SK-N-SH (cell line): Measurements from ENCODE around the gene CUX1. TPM values are rescaled to one million over a fixed set of nuclear protein-coding genes. Genes with fewer than 3 reads are reported as not detected.

Experiments
- CTCF ChIA-PET: fragments of 300-600, 350-600 bp; formaldehyde crosslinking; extraction: SDS; loops from one replicate; lab custom pipeline; 2021; lab: Yijun Ruan, JAX
- POLR2A ChIA-PET: fragments of 350-600 bp; sonication (Branson Sonifier 250); formaldehyde crosslinking; extraction: SDS; loops from one replicate; lab custom pipeline; 2020; ENCODE audit warnings: antibody characterized with exemption, inconsistent platforms; lab: Yijun Ruan, JAX
- DNase-seq: peaks from one replicate; pipeline ENCODE4 v3.0.0; 2012
- H2AFZ ChIP-seq: fragments of 200-600 bp; sonication (generic); 2 replicates; pipeline ENCODE4 v1.8.1; 2016; ENCODE audit warnings: antibody characterized with exemption, mild to moderate bottlenecking, low read depth
- H3F3A ChIP-seq: fragments of 200-600 bp; sonication (generic); replicated peaks from 2 replicates; pipeline ENCODE3; 2016; ENCODE audit warnings: antibody characterized with exemption, mild to moderate bottlenecking; ENCODE audit not compliant: insufficient read depth
- H3K27ac ChIP-seq, 2 experiments: fragments of 200-500 bp in 1 of 2; fragments of 200-600 bp in 1 of 2; sonication (Bioruptor generic) in 1 of 2; sonication (generic), shearing (Covaris generic) in 1 of 2; 2 replicates each; pipeline versions ENCODE4 v1.5.1 to v1.6.1; 2014 to 2016; ENCODE audit warnings: low read depth in 2 of 2, inconsistent platforms in 1 of 2, low read length in 1 of 2, mild to moderate bottlenecking in 1 of 2, mixed read lengths in 1 of 2
- H3K27me3 ChIP-seq: fragments of 200-600 bp; sonication (generic), shearing (Covaris generic); 2 replicates; pipeline ENCODE4 v1.6.1; 2016; ENCODE audit warnings: mixed run types; ENCODE audit not compliant: insufficient read depth
- H3K36me3 ChIP-seq, 2 experiments: fragments of 200-500 bp in 1 of 2; fragments of 200-600 bp in 1 of 2; sonication (Bioruptor generic) in 1 of 2; sonication (generic) in 1 of 2; replicated peaks in 1 of 2; 2 replicates each; pipeline versions ENCODE3 to v1.5.1; 2014 to 2016; ENCODE audit warnings: low read length in 1 of 2, mild to moderate bottlenecking in 1 of 2; ENCODE audit not compliant: insufficient read depth in 2 of 2, control insufficient read depth in 1 of 2
- H3K4me1 ChIP-seq, 2 experiments: fragments of 200-500 bp in 1 of 2; fragments of 200-600 bp in 1 of 2; sonication (Bioruptor generic) in 1 of 2; sonication (generic), shearing (Covaris generic) in 1 of 2; 2 replicates each; pipeline versions ENCODE4 v1.5.1 to v1.6.1; 2014 to 2016; ENCODE audit warnings: low read depth in 1 of 2, low read length in 1 of 2, mixed run types in 1 of 2; ENCODE audit not compliant: insufficient read depth in 2 of 2, control insufficient read depth in 1 of 2
- H3K4me2 ChIP-seq: fragments of 200-600 bp; sonication (generic), shearing (Covaris generic); 2 replicates; pipeline ENCODE4 v1.6.1; 2017; ENCODE audit warnings: mixed run types
- H3K4me3 ChIP-seq, 2 experiments: fragments of 200-500 bp in 1 of 2; fragments of 200-600 bp in 1 of 2; sonication (Bioruptor generic) in 1 of 2; sonication (generic), shearing (Covaris generic) in 1 of 2; 2 replicates each; pipeline versions ENCODE4 v1.5.1 to v1.8.1; 2014 to 2016; ENCODE audit warnings: low read depth in 2 of 2, inconsistent platforms in 1 of 2, low read length in 1 of 2, mild to moderate bottlenecking in 1 of 2, mixed read lengths in 1 of 2, moderate library complexity in 1 of 2
- H3K79me2 ChIP-seq: fragments of 200-600 bp; sonication (generic); 2 replicates; pipeline ENCODE4 v1.8.1; 2017; ENCODE audit warnings: mild to moderate bottlenecking; ENCODE audit not compliant: insufficient read depth
- H3K9ac ChIP-seq: fragments of 200-600 bp; sonication (generic); 2 replicates; pipeline ENCODE4 v1.6.1; 2017; ENCODE audit warnings: mixed run types
- H3K9me2 ChIP-seq: fragments of 200-600 bp; sonication (generic); 2 replicates; pipeline ENCODE4 v1.6.1; 2017; ENCODE audit warnings: mixed run types
- H3K9me3 ChIP-seq: fragments of 200-600 bp; sonication (generic); 2 replicates; pipeline ENCODE4 v1.6.1; 2017; ENCODE audit warnings: mixed run types, mild to moderate bottlenecking, moderate library complexity
- H4K20me1 ChIP-seq: fragments of 200-600 bp; sonication (generic); 2 replicates; pipeline ENCODE4 v1.6.1; 2017; ENCODE audit warnings: mild to moderate bottlenecking, mixed run types; ENCODE audit not compliant: insufficient read depth
- CHD2 ChIP-seq: fragments of 150-350 bp; IDR thresholded peaks from 2 replicates; pipeline ENCODE4 v1.6.1; 2018; ENCODE audit warnings: low read length; ENCODE audit not compliant: partially characterized antibody
- EZH2phosphoT487 ChIP-seq: fragments of 200-600 bp; sonication (generic); IDR thresholded peaks from 2 replicates; pipeline ENCODE4 v1.6.1; 2017; ENCODE audit warnings: low read depth, mixed run types, mild to moderate bottlenecking, antibody characterized with exemption, moderate library complexity, borderline replicate concordance
- GABPA ChIP-seq: IDR thresholded peaks from 2 replicates; pipeline ENCODE4 v1.4.0; 2012; ENCODE audit warnings: low read depth, mild to moderate bottlenecking
- GATA2 ChIP-seq: sonication (generic); formaldehyde crosslinking; IDR thresholded peaks from 2 replicates; pipeline ENCODE4 v1.5.0; 2020; ENCODE audit warnings: mild to moderate bottlenecking, missing genetic modification reagents
- MXI1 ChIP-seq: IDR thresholded peaks from 2 replicates; pipeline ENCODE4 v1.6.1; 2012; ENCODE audit warnings: mild to moderate bottlenecking, low read depth, low read length, improper control_type of control experiment
- NFIC ChIP-seq: IDR thresholded peaks from 2 replicates; pipeline ENCODE4 v1.4.0; 2012; ENCODE audit warnings: borderline replicate concordance
- NRF1 ChIP-seq: IDR thresholded peaks from 2 replicates; pipeline ENCODE4 v1.6.1; 2012; ENCODE audit warnings: low read depth, mild to moderate bottlenecking, low read length
- POLR2AphosphoS5 ChIP-seq: IDR thresholded peaks from 2 replicates; pipeline ENCODE4 v1.6.1; 2012; ENCODE audit warnings: low read depth, low read length
- RAD21 ChIP-seq: IDR thresholded peaks from 2 replicates; pipeline ENCODE4 v1.6.1; 2012; ENCODE audit warnings: mild to moderate bottlenecking, low read length
- RCOR1 ChIP-seq: fragments of 150-350 bp; IDR thresholded peaks from 2 replicates; pipeline ENCODE4 v1.6.1; 2017; ENCODE audit warnings: antibody characterized with exemption, low read length
- RFX5 ChIP-seq: IDR thresholded peaks from 2 replicates; pipeline ENCODE4 v1.6.1; 2012; ENCODE audit warnings: mild to moderate bottlenecking, improper control_type of control experiment, low read length
- RXRA ChIP-seq: IDR thresholded peaks from 2 replicates; pipeline ENCODE4 v1.4.0; 2012; ENCODE audit warnings: low read depth, mild to moderate bottlenecking, borderline replicate concordance
- TAF1 ChIP-seq: IDR thresholded peaks from 2 replicates; pipeline ENCODE4 v1.6.1; 2012; ENCODE audit warnings: low read depth, mild to moderate bottlenecking, low read length, moderate library complexity, borderline replicate concordance
- TCF12 ChIP-seq: IDR thresholded peaks from 2 replicates; pipeline ENCODE4 v1.4.0; 2012
- TEAD4 ChIP-seq: IDR thresholded peaks from 2 replicates; pipeline ENCODE4 v1.4.0; 2012; ENCODE audit warnings: mild to moderate bottlenecking, borderline replicate concordance; ENCODE audit not compliant: insufficient read depth
- YY1 ChIP-seq: IDR thresholded peaks from 2 replicates; pipeline ENCODE4 v1.4.0; 2012; ENCODE audit warnings: low read depth, mild to moderate bottlenecking
- WGBS: methylation state at CpG from one replicate; pipeline ENCODE4 v1.1.6; 2017; ENCODE audit warnings: low lambda C conversion rate; 5-methylcytosine and 5-hydroxymethylcytosine counted together
- polyA plus RNA-seq, 3 experiments: library from polyadenylated mRNA; depleted of rRNA; stranded (reverse); fragments of >200 nt; gene quantifications; 2 replicates each; pipeline ENCODE4 v1.2.3, GENCODE V29; 2012
- TF ChIP-seq, protein P1 (sequence below): IDR thresholded peaks from 2 replicates; pipeline ENCODE4 v1.4.0; 2012; ENCODE audit warnings: low read depth, borderline replicate concordance
- TF ChIP-seq, protein P2 (sequence below): IDR thresholded peaks from 2 replicates; pipeline ENCODE4; 2012
- TF ChIP-seq, protein P3 (sequence below): IDR thresholded peaks from 2 replicates; pipeline ENCODE4 v1.4.0; 2012; ENCODE audit warnings: low read depth
- TF ChIP-seq, protein P4 (sequence below): IDR thresholded peaks from 2 replicates; pipeline ENCODE4 v1.4.0; 2012; ENCODE audit warnings: low read depth, borderline replicate concordance
- TF ChIP-seq, protein P5 (sequence below): fragments of 200-600 bp; sonication (generic); IDR thresholded peaks from 2 replicates; pipeline ENCODE4 v1.6.1; 2017; ENCODE audit warnings: antibody characterized with exemption, mild to moderate bottlenecking, moderate library complexity

The CUX1 gene
- polyA plus RNA-seq, 1 of the 3 experiments (the other 2 are of a cell fraction), result 68.6 TPM

DNA sequence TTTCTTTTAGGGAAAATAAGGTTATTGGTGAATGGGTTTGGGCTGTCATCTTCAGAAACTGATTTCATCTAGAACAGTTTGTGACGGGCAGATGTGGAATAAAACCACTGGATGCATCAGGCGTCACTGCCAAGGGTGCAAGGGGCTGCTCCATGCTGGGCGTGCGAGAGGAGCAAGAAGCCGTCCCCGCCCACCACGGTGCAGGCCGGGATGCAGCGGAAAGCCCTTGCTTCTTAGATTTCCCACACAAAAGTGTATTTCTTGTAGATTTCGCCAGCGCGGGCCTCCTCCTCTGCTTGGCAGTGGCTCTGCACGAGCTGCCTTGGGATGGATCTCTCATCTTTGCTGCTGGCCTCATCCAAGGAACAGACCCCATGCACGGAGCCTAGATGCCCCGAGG, 189.3 kb downstream of the CUX1 start:
- WGBS, result 94% methylated on average over 15 of the region's 15 CpGs
- Histone ChIP-seq H3K9me2 (no peaks in the 10 kb centered on the region), H3K4me3 (no peak overlapping the region), H3K9ac (no peak overlapping the region), H2AFZ (no peak overlapping the region), H4K20me1 (peaks cover 1% of the 10 kb centered on the region; the same call in 1 of the 2 replicates), H3K4me2 (no peak overlapping the region), H3K36me3 (no peaks in the 10 kb centered on the region), H3F3A (no peaks in the 10 kb centered on the region), H3K27me3 (no peaks in the 10 kb centered on the region), H3K79me2 (peaks cover 13% of the 10 kb centered on the region), H3K27ac (no peak overlapping the region), H3K9me3 (no peaks in the 10 kb centered on the region), H3K4me1 (peaks cover 7 to 8% of the 10 kb centered on the region in 2 experiments; a peak in 2 of 4 replicates)
- TF ChIP-seq, protein P1, sequence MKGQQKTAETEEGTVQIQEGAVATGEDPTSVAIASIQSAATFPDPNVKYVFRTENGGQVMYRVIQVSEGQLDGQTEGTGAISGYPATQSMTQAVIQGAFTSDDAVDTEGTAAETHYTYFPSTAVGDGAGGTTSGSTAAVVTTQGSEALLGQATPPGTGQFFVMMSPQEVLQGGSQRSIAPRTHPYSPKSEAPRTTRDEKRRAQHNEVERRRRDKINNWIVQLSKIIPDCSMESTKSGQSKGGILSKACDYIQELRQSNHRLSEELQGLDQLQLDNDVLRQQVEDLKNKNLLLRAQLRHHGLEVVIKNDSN, result no peak
- TF ChIP-seq MXI1, result no peak
- no peak for TF ChIP-seq NFIC
- TF ChIP-seq POLR2AphosphoS5, result no peak
- no peak for TF ChIP-seq RXRA
- TF ChIP-seq, protein P2, sequence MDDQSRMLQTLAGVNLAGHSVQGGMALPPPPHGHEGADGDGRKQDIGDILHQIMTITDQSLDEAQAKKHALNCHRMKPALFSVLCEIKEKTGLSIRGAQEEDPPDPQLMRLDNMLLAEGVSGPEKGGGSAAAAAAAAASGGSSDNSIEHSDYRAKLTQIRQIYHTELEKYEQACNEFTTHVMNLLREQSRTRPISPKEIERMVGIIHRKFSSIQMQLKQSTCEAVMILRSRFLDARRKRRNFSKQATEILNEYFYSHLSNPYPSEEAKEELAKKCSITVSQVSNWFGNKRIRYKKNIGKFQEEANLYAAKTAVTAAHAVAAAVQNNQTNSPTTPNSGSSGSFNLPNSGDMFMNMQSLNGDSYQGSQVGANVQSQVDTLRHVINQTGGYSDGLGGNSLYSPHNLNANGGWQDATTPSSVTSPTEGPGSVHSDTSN, result no peak
- TF ChIP-seq, protein P3, sequence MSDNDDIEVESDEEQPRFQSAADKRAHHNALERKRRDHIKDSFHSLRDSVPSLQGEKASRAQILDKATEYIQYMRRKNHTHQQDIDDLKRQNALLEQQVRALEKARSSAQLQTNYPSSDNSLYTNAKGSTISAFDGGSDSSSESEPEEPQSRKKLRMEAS, result no peak
- no peak for TF ChIP-seq GABPA
- TF ChIP-seq TCF12, result no peak
- TF ChIP-seq TAF1, result no peak
- TF ChIP-seq TEAD4, result no peak
- no peak for TF ChIP-seq RAD21
- ChIA-PET CTCF (no interaction called here), POLR2A (no interaction called here)
- DNase-seq, result no peak

DNA sequence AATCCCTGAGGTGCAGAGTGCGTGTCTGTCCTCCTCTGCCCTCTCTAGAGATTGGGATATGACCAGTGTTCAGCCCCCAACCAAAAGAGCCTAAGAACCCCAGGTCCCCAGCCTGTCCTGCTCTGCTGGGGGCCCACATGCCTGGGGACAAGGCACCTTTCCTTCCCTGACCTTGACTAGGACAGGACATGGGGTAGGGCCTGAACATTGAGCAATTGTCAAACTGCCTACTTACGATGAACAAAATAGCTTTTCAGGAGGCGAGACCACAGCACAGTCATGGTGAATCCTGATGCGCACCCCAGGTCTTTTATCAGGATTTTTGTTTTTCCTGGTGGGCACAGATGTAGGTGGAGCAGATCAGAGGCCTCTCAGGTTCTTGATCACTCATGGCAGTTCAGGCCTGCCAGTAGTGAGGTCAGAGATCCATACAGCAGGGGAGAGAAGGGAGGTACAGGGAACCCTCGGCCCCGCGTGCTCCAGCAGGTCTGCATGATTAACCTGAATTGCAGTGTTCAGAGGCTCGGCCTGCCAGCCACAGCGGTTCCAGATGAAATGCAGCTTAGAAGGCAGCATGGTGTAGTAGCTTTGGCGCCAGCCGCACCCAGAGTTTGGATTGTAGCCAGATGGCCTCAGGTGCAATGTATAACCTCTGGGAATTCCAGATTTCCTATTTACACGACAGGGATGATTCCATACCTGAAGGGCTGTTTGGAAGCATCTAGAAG, 191.3 kb downstream of the CUX1 start:
- no peak for DNase-seq
- no peak overlapping the region for H3K4me2 ChIP-seq
- no peak overlapping the region for H2AFZ ChIP-seq
- ChIA-PET POLR2A (interaction anchor here (0.6 kb wide), 1 partner anchor 141 kb away, joined by 5 read pairs; no protein-coding TSS in a partner anchor), CTCF (no interaction called here)
- no peaks in the 10 kb centered on the region for H3K27me3 ChIP-seq
- H4K20me1 ChIP-seq, result no peaks in the 10 kb centered on the region
- H3K27ac ChIP-seq, result no peak overlapping the region; a peak in 1 of 4 replicates
- H3K79me2 ChIP-seq, result peaks cover 12% of the 10 kb centered on the region
- H3K4me1 ChIP-seq, result peaks cover 7 to 8% of the 10 kb centered on the region in 2 experiments; a peak in 2 of 4 replicates
- no peak overlapping the region for H3K4me3 ChIP-seq
- H3K9me2 ChIP-seq, result no peaks in the 10 kb centered on the region
- H3F3A ChIP-seq, result no peaks in the 10 kb centered on the region
- H3K9ac ChIP-seq, result no peak overlapping the region
- no peaks in the 10 kb centered on the region for H3K36me3 ChIP-seq
- no peaks in the 10 kb centered on the region for H3K9me3 ChIP-seq
- WGBS, result 94% methylated on average over 12 of the region's 12 CpGs
- TF ChIP-seq TCF12, result no peak
- no peak for TF ChIP-seq GATA2 (CRISPR knock-in tag)
- TF ChIP-seq, protein P4, sequence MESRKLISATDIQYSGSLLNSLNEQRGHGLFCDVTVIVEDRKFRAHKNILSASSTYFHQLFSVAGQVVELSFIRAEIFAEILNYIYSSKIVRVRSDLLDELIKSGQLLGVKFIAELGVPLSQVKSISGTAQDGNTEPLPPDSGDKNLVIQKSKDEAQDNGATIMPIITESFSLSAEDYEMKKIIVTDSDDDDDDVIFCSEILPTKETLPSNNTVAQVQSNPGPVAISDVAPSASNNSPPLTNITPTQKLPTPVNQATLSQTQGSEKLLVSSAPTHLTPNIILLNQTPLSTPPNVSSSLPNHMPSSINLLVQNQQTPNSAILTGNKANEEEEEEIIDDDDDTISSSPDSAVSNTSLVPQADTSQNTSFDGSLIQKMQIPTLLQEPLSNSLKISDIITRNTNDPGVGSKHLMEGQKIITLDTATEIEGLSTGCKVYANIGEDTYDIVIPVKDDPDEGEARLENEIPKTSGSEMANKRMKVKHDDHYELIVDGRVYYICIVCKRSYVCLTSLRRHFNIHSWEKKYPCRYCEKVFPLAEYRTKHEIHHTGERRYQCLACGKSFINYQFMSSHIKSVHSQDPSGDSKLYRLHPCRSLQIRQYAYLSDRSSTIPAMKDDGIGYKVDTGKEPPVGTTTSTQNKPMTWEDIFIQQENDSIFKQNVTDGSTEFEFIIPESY, result no peak
- TF ChIP-seq NRF1, result no peak
- TF ChIP-seq, protein P5, sequence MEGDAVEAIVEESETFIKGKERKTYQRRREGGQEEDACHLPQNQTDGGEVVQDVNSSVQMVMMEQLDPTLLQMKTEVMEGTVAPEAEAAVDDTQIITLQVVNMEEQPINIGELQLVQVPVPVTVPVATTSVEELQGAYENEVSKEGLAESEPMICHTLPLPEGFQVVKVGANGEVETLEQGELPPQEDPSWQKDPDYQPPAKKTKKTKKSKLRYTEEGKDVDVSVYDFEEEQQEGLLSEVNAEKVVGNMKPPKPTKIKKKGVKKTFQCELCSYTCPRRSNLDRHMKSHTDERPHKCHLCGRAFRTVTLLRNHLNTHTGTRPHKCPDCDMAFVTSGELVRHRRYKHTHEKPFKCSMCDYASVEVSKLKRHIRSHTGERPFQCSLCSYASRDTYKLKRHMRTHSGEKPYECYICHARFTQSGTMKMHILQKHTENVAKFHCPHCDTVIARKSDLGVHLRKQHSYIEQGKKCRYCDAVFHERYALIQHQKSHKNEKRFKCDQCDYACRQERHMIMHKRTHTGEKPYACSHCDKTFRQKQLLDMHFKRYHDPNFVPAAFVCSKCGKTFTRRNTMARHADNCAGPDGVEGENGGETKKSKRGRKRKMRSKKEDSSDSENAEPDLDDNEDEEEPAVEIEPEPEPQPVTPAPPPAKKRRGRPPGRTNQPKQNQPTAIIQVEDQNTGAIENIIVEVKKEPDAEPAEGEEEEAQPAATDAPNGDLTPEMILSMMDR, result no peak
- no peak for TF ChIP-seq YY1
- TF ChIP-seq RFX5, result no peak
- no peak for TF ChIP-seq EZH2phosphoT487
- TF ChIP-seq CHD2, result no peak
- TF ChIP-seq, protein P1, result no peak
- no peak for TF ChIP-seq RCOR1
